Ishikawa (cell line): ENCODE data around the gene EXOC6.

Source experiments
- CEBPB ChIP-seq: IDR thresholded peaks from 2 replicates; pipeline ENCODE4 v1.6.1; 2012
- CREB1 ChIP-seq: IDR thresholded peaks from 2 replicates; pipeline ENCODE4 v1.6.1; 2012; ENCODE audit warnings: low read depth
- EGR1 ChIP-seq: IDR thresholded peaks from 2 replicates; pipeline ENCODE4 v1.6.1; 2012
- EP300 ChIP-seq: IDR thresholded peaks from 2 replicates; pipeline ENCODE4 v1.6.1; 2012; ENCODE audit warnings: borderline replicate concordance
- FOXM1 ChIP-seq: IDR thresholded peaks from 2 replicates; pipeline ENCODE4 v1.6.1; 2012; ENCODE audit warnings: low read depth, borderline replicate concordance
- NFIC ChIP-seq: IDR thresholded peaks from 2 replicates; pipeline ENCODE4 v1.6.1; 2012
- RAD21 ChIP-seq: IDR thresholded peaks from 2 replicates; pipeline ENCODE4 v1.6.1; 2012; ENCODE audit warnings: low read depth
- TAF1 ChIP-seq: IDR thresholded peaks from 2 replicates; pipeline ENCODE4 v1.6.1; 2012; ENCODE audit warnings: low read depth, mild to moderate bottlenecking
- TCF12 ChIP-seq: IDR thresholded peaks from 2 replicates; pipeline ENCODE4 v1.6.1; 2012; ENCODE audit warnings: low read depth
- TEAD4 ChIP-seq: IDR thresholded peaks from 2 replicates; pipeline ENCODE4 v1.6.1; 2012
- YY1 ChIP-seq: IDR thresholded peaks from 2 replicates; pipeline ENCODE4 v1.6.1; 2012; ENCODE audit warnings: low read depth
- ZBTB7A ChIP-seq: IDR thresholded peaks from 2 replicates; pipeline ENCODE4 v1.6.1; 2012; ENCODE audit warnings: low read depth
- TF ChIP-seq, protein P1 (sequence below): IDR thresholded peaks from 2 replicates; pipeline ENCODE4 v1.6.1; 2012
- TF ChIP-seq, protein P2 (sequence below): IDR thresholded peaks from 2 replicates; pipeline ENCODE4 v1.6.1; 2012; ENCODE audit warnings: low read depth, mild to moderate bottlenecking
- TF ChIP-seq, protein P3 (sequence below): IDR thresholded peaks from 2 replicates; pipeline ENCODE4 v1.6.1; 2012

Gene EXOC6

DNA sequence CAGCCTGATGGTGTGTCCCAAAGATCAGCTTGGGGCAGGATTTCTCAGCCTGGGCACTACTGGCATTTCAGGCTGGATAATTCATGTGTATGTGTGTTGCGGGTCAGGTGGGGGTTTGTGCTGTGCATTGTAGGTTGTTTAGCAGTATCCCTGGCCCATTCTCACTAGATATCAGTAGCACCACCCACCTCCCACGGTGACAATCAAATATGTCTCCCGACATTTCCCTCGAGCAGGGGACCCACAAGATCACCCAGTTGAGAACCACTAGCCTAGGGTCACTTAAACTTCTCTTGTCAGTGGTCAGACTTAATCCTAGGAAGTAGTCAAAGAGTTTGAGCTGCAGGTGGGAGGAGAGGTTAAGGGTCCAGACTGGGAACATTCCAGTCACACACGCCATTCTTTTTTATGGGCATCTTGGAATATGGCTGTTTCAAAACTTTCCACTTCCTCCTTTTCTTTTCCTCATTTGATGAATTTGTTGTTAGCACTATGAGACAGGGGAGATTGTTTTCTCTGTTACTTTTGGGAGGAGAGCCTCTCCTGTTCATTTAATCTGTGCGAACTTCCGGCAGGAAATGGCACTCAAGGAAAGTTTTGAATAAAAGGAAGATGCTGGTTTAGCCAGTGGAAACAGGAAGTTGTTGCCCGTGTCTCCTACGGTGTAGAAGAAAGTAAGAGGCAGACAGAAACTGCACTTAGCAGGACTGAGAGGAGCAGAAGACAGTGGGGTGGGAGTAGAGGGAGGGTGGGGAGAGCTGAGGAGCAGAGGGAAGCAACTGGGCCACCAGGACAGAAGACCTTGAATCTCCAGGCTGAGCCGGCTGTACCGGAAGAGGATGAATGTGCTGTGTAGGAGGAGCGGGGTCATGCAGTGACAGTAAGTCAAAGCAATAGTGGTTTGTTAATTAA, 17.6 kb upstream of the EXOC6 start:
- TF ChIP-seq NFIC = no peak
- no peak for TF ChIP-seq TEAD4
- TF ChIP-seq EGR1 = no peak
- TF ChIP-seq YY1 = no peak
- TF ChIP-seq FOXM1 = no peak
- no peak for TF ChIP-seq CEBPB

DNA sequence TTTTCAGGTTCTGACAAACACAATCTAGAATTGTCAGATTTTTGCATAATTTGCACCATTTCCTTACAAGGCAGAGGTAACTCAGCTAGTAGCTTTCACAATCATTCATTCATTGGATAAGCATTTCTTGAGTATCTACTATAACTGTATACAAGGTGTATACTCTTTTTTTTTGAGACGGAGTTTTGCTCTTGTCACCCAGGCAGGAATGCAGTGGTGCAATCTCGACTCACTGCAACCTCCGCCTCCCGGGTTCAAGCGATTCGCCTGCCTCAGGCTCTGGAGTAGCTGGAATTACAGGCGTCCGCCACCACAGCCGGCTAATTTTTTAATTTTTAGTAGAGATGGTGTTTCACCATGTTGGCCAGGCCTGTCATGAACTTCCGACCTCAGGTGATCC, 16.2 kb upstream of the EXOC6 start:
- no peak for TF ChIP-seq TCF12
- TF ChIP-seq, protein P1, sequence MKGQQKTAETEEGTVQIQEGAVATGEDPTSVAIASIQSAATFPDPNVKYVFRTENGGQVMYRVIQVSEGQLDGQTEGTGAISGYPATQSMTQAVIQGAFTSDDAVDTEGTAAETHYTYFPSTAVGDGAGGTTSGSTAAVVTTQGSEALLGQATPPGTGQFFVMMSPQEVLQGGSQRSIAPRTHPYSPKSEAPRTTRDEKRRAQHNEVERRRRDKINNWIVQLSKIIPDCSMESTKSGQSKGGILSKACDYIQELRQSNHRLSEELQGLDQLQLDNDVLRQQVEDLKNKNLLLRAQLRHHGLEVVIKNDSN = no peak
- TF ChIP-seq TAF1 = no peak
- no peak for TF ChIP-seq ZBTB7A
- no peak for TF ChIP-seq NFIC
- TF ChIP-seq, protein P2, sequence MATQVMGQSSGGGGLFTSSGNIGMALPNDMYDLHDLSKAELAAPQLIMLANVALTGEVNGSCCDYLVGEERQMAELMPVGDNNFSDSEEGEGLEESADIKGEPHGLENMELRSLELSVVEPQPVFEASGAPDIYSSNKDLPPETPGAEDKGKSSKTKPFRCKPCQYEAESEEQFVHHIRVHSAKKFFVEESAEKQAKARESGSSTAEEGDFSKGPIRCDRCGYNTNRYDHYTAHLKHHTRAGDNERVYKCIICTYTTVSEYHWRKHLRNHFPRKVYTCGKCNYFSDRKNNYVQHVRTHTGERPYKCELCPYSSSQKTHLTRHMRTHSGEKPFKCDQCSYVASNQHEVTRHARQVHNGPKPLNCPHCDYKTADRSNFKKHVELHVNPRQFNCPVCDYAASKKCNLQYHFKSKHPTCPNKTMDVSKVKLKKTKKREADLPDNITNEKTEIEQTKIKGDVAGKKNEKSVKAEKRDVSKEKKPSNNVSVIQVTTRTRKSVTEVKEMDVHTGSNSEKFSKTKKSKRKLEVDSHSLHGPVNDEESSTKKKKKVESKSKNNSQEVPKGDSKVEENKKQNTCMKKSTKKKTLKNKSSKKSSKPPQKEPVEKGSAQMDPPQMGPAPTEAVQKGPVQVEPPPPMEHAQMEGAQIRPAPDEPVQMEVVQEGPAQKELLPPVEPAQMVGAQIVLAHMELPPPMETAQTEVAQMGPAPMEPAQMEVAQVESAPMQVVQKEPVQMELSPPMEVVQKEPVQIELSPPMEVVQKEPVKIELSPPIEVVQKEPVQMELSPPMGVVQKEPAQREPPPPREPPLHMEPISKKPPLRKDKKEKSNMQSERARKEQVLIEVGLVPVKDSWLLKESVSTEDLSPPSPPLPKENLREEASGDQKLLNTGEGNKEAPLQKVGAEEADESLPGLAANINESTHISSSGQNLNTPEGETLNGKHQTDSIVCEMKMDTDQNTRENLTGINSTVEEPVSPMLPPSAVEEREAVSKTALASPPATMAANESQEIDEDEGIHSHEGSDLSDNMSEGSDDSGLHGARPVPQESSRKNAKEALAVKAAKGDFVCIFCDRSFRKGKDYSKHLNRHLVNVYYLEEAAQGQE = no peak
- TF ChIP-seq, protein P3, sequence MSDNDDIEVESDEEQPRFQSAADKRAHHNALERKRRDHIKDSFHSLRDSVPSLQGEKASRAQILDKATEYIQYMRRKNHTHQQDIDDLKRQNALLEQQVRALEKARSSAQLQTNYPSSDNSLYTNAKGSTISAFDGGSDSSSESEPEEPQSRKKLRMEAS = no peak
- no peak for TF ChIP-seq EGR1
- no peak for TF ChIP-seq CEBPB
- TF ChIP-seq RAD21 = no peak
- no peak for TF ChIP-seq TEAD4
- TF ChIP-seq FOXM1 = no peak
- no peak for TF ChIP-seq EP300

DNA sequence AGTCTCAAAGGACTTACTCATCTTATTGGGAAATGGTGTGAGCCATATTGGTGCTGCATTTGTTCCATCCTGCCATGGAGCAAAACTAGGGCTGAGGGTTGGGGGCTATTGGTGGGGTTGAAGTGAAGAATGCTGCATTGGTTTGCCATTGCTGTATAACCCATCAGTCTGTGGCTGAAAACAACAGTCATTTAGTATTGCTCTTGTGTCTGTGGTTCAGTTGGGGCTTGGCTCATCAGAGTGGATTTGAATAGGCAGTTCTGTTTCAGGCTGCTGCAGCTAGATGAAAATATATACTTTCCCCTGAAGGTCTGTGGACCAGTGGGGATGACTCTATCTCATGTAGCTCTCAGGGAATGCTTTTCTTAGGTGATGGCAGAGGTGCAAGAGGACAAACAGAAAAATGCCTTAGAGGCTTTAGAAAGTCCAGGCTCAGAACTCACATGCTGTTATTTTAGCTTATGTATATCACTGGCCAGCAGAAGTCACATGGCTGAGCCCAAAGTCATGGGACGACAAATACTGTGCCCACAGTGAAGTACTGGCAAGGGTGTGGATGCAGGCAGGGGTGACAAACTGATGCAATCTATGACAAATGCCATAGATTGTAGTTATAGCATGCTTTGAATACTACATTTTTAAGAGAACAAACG, 15.2 kb upstream of the EXOC6 start:
- TF ChIP-seq ZBTB7A (no peak), TAF1 (no peak), TCF12 (no peak), EP300 (no peak), RAD21 (no peak), EGR1 (no peak), NFIC (no peak), TEAD4 (no peak), CREB1 (no peak)
- TF ChIP-seq, protein P1 = no peak
- TF ChIP-seq, protein P3 = no peak

DNA sequence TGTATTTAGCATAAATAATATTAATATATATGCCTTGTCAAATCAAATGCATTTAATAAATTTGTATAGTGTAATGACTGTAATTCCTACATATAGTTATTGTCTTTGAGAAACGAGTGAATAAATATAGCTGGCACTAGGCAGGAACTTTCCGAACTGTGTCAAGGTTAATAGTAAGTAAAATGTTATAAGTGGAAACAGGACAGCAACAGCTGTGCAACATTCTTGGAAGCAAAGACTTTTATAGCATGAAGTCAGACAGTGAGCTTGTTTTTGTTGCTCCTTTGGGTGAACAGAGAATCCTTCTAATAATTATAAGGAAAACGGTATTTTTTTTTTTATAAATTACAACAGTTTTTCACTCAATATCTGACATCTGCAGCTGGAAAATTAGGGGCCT, 14.0 kb upstream of the EXOC6 start:
- TF ChIP-seq, protein P2 = no peak
- TF ChIP-seq CEBPB (no peak), ZBTB7A (no peak), TAF1 (no peak), RAD21 (no peak), TCF12 (no peak), YY1 (no peak), TEAD4 (no peak)
- TF ChIP-seq, protein P3 = no peak

DNA sequence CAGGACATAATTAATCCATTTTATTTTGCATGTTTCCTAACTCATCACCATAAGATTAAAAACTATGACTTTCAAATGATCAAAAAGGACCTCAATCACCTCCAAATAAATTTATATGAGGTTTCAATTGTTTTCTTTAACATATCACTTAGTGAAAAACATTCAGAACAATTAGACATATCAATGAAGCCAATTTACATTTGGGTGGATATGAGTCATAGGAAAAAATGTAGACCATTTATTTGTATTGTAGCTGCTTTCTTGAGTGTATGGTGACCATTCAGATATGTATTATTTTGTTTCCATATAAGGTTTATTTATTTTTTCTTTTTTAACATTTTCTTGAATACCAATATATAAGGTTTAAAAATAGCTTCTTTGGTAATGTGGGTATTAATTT, 13.3 kb upstream of the EXOC6 start:
- TF ChIP-seq, protein P1 = no peak
- no peak for TF ChIP-seq EP300
- no peak for TF ChIP-seq FOXM1
- no peak for TF ChIP-seq CREB1
- no peak for TF ChIP-seq TCF12
- TF ChIP-seq ZBTB7A = no peak
- no peak for TF ChIP-seq TEAD4
- TF ChIP-seq, protein P3 = no peak
- no peak for TF ChIP-seq NFIC
- no peak for TF ChIP-seq CEBPB
- TF ChIP-seq TAF1 = no peak
